Activated naive CD8-positive, alpha-beta T cell treated with anti-CD3 and anti-CD28 coated beads, Interleukin-2, amount 10 ng/mL, durations not matched to agents 7 days and 5 days (primary cell): Measurements from ENCODE around the gene GPX2. TPM values are rescaled to one million over a fixed set of nuclear protein-coding genes. Genes with fewer than 3 reads are reported as not detected.

ENCODE experiments used
- ATAC-seq: fragments of 150-1000 bp; cut with Tn5 transposase; one replicate; pipeline ENCODE4 v1.10.0; 2021; ENCODE audit warnings: low read depth, moderate library complexity
- POLR2A ChIA-PET: fragments of 350-600 bp; sonication (Branson Sonifier 250); formaldehyde crosslinking; loops from one replicate; lab custom pipeline; 2021; ENCODE audit warnings: antibody characterized with exemption; lab: Charles Lee
- DNase-seq: peaks from one replicate; pipeline ENCODE4 v3.0.0; 2021
- H3K27ac Mint-ChIP-seq: one replicate; pipeline ENCODE4 v1.8.0; 2022; ENCODE audit warnings: mild to moderate bottlenecking, mixed read lengths
- H3K27me3 Mint-ChIP-seq: one replicate; pipeline ENCODE4 v1.8.0; 2022; ENCODE audit warnings: mild to moderate bottlenecking, moderate library complexity, mixed read lengths
- H3K36me3 Mint-ChIP-seq: one replicate; pipeline ENCODE4 v1.8.0; 2021; ENCODE audit warnings: mild to moderate bottlenecking, mixed read lengths
- H3K4me1 Mint-ChIP-seq: one replicate; pipeline ENCODE4 v1.8.0; 2021; ENCODE audit warnings: mixed read lengths
- H3K4me3 Mint-ChIP-seq: one replicate; pipeline ENCODE4 v1.8.0; 2022; ENCODE audit warnings: mild to moderate bottlenecking, moderate library complexity, mixed read lengths
- H3K9me3 Mint-ChIP-seq: one replicate; pipeline ENCODE4 v1.8.0; 2021; ENCODE audit warnings: mixed read lengths
- total RNA-seq, 2 experiments: library from RNA; stranded (reverse); gene quantifications; one replicate each; pipeline ENCODE4 v1.2.3, GENCODE V29; 2021

Gene GPX2
- not detected for total RNA-seq

DNA sequence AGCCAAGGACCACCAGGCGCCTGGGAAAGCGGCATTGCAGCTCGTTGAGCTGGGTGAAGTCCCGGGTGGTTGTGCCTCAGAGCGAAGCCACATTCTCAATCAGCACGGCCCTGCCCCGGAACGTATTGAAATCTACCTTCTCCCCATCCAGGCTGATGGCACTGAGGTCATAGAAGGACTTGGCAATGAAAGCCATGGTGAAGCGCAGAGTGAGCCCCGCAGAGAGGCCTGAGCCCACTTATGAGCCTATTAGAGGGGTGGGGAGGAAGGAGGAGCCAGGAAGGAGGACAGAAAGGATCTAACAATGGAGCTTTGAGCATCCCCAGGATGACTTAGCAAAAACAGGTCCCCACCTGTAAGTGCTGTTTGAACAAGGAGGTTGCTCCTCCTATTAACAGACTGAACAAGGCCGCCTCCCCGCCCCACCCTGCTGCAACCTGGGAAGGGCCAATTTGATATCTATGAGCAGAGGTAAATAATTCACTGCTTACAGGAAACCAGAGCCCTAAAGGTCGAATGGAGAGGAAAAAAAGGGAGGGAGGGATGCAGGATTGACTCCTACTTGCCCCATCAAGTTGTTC, at the start of gene GPX2:
Gene GPX2, minus strand, starts transcription at position 215 of the 581 bp plus-strand sequence. Its CDS starts 19 bp downstream, at position 196.
- peaks cover 34% of the 10 kb centered on the region for H3K36me3 Mint-ChIP-seq
- DNase-seq = no peak

DNA sequence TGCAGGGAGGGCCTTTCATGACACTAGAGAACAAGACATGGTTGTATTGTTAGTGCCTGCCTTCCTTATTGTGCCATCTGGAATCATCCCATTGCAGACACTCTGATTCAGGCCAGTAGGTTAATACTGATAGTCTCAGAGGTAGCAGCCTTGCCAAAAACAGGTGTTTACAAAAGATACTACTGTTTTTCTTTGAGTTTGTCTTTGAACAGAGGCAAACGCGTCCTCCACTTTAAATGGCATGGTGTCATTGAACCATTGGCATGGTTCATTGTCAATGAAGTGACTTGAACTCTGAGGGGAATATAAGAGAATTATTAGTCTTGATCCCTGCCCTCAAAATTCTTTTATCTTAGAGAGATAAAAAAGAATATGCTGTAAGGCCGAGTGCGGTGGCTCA, 48.4 kb upstream of the GPX2 start:
- no peaks in the 10 kb centered on the region for H3K9me3 Mint-ChIP-seq
- ATAC-seq (no peak), DNase-seq (no peak)
- peaks cover 8% of the 10 kb centered on the region for H3K36me3 Mint-ChIP-seq
- H3K27me3 Mint-ChIP-seq = peaks cover 2% of the 10 kb centered on the region
- POLR2A ChIA-PET = interaction anchor here (0.7 to 0.9 kb wide), 2 partner anchors 10 to 76 kb away, joined by 3 read pairs; partner anchors contain the start of gene CHURC1
- no peak overlapping the region for H3K4me3 Mint-ChIP-seq
- no peak overlapping the region for H3K27ac Mint-ChIP-seq
- H3K4me1 Mint-ChIP-seq = peaks cover 32% of the 10 kb centered on the region

More for the DNA sequence above, at the start of gene GPX2:
- Mint-ChIP-seq H3K4me3 (no peak within 1 kb of the TSS), H3K27me3 (no peaks in the 10 kb centered on the region), H3K27ac (peak within 1 kb of the TSS; percentile 50), H3K4me1 (peaks cover 39% of the 10 kb centered on the region), H3K9me3 (no peaks in the 10 kb centered on the region)
- no peak for ATAC-seq
- POLR2A ChIA-PET = interaction anchor here (0.7 kb wide), 1 partner anchor 15 kb away, joined by 3 read pairs; no protein-coding TSS in a partner anchor

DNA sequence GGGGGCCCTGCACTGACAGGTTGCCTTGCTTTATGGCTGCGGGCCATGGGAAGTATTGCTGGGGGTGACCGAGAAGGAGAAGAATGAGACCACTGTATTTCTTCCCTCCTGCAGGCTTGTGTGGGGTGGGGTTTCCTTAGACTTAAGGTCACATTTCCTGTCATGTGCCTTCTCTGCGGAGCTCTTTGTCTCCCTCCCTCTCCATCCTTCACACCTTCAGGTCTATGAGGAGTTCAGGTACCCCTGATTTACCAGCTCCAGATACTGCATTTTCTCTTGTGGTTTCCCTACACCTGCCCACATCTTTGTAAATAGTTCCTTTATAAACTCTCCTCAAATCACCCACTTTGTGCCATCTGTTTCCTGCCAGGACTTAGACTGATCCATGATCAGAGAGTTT, 47.8 kb upstream of the GPX2 start:
- ATAC-seq (no peak), DNase-seq (no peak)
- Mint-ChIP-seq H3K36me3 (peaks cover 8% of the 10 kb centered on the region), H3K4me3 (peak overlapping the region; percentile 60), H3K9me3 (no peaks in the 10 kb centered on the region), H3K27me3 (peaks cover 6% of the 10 kb centered on the region), H3K27ac (peak overlapping the region; percentile 81), H3K4me1 (peaks cover 34% of the 10 kb centered on the region)
- POLR2A ChIA-PET = interaction anchor here (0.7 to 0.9 kb wide), 2 partner anchors 10 to 76 kb away, joined by 3 read pairs; partner anchors contain the start of gene CHURC1

DNA sequence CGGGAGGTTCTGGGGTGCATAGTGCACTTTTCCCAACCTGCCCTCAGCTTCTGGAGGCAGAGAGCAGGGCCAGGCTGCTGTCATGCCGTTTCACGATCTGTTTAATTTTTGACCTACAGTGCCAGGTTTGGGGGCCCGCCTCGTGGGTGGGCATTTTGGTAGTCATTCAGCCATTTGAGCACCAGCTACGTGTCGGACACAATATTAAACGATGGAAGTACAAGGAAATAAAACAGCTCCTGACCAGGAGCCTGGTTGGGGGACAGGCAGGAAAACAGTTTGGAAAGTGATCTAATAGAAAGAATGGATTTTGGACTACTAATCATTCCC, 44.9 kb upstream of the GPX2 start:
- H3K9me3 Mint-ChIP-seq = no peaks in the 10 kb centered on the region
- H3K4me3 Mint-ChIP-seq = peak overlapping the region; percentile 97
- DNase-seq = no peak
- no peak for ATAC-seq
- peaks cover 36% of the 10 kb centered on the region for H3K4me1 Mint-ChIP-seq
- POLR2A ChIA-PET = interaction anchor here (1.5 kb wide), 3 partner anchors 33 to 115 kb away, joined by 5 read pairs; partner anchors contain the start of genes CHURC1 and MAX
- peaks cover 8% of the 10 kb centered on the region for H3K36me3 Mint-ChIP-seq
- peak overlapping the region; percentile 97 for H3K27ac Mint-ChIP-seq
- H3K27me3 Mint-ChIP-seq = peaks cover 19% of the 10 kb centered on the region

DNA sequence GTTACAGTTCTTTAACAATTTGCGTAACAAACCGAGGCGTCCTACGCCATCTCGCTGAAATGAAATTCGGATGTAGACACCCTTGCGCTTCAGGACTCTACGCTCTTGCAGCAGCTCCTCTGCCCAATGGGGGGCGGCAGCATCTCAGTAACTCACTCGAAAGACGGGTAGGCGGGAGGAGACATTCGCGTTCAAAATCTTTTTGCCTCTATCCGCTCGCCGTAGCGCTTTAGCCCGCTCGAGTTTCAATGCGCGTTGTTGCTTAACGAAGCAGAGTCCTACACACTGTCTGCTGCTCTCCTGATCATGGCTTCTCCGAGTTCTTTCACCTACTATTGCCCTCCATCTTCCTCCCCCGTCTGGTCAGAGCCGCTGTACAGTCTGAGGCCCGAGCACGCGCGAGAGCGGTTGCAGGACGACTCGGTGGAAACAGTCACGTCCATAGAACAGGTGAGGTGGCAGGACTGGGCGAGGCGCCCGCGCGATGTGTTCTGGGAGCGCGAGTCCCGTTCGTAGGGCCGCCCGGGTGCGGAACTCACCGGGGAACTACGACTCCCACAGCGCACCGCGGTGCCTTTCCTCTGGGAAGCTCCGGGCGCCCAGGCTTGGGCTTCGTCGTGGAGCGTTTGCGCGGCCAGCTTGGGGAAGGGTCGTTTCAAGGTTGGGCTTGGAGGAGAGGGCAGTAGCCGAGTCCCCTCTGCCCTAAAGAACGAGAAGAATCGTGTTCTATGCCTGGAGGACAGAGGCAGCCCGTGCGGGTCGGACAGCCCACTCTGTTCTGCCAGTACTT, 44.3 kb upstream of the GPX2 start, which contains the start of gene FNTB:
Gene FNTB, plus strand, starts transcription at position 248 of the 790 bp plus-strand sequence. Its CDS starts 59 bp downstream, at position 307.
- Mint-ChIP-seq H3K4me1 (peaks cover 36% of the 10 kb centered on the region), H3K9me3 (no peaks in the 10 kb centered on the region), H3K36me3 (peaks cover 8% of the 10 kb centered on the region), H3K27me3 (peaks cover 19% of the 10 kb centered on the region), H3K4me3 (peak within 1 kb of the TSS; percentile 97), H3K27ac (peak within 1 kb of the TSS; percentile 97)
- peak; percentile 96 for ATAC-seq
- peak; percentile 93 for DNase-seq
- POLR2A ChIA-PET = interaction anchor here (0.6 to 1.5 kb wide), 4 partner anchors 33 to 425 kb away, joined by 3 to 5 read pairs (median 5); partner anchors contain the start of genes CHURC1 and MAX

DNA sequence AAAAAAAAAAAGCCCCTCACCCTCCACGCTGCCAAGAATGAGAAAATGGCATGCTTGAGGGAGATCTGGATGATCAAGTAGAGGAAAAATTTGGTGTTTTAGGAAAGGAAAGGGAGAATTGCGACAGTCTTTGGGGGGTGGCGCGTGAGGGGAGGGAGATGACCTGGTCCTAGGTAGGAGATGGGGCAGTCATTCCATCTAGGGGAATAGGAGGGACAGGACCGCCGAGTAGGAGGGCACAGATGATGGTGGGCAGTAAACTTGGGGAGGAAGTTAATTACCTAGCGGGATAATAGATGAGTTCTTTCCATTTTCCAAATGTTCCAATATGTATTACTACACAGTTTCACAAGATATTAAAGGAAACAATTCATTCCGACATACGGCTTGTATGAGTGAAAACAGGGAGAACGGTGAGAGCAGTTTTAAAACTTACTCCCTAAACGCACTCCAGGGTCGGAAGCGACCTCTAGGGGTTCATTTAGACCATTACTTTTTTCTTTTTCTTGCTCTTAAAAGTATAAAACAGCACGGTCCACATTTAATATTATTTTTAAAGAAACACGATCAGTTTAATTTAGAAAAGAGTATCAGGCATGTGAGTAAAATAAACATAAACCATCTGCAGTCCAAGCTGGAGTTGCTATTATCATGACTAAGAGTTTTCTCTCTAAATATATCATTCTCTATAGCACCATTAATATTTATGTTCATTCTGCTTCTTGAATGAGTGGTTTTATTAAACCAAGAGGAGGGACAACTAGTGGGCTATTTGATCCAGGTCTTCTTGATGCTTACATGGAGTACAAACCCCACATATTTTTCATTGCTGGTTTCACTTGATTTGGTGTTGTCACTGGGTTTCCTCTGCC, 41.1 kb upstream of the GPX2 start:
- peaks cover 22% of the 10 kb centered on the region for H3K27me3 Mint-ChIP-seq

DNA sequence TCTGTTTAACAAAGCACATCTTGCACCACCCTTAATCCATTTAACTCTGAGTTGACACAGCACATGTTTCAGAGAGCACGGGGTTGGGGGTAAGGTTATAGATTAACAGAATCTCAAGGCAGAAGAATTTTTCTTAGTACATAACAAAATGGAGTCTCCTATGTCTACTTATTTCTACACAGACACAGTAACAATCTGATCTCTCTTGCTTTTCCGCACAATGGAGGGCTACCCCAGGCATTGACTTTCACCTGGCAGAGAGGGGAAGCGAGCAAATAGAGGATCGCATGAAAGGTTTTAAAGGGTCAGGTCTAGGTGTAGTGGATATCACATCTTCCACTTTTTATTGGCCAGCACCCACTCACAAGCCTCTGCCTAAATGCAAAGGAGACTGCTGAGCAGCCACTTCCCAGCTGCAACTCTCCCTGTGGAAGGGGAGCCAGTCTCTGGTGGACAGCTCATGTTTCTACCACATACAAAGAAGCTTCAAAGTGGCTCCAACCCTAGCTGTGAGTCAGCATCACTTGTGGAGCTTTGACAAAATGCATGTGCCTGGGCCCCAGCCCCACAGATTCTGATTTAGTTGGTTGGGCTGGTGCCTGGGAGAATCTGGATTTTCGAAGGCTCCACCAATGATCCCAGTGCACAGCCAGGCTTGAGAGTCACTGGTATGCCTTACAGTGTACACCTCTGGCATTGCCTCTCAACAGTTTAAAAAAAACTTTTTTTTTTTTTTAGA, 37.0 kb upstream of the GPX2 start:
- ATAC-seq (no peak), DNase-seq (no peak)
- Mint-ChIP-seq H3K4me3 (no peak overlapping the region), H3K27me3 (peaks cover 22% of the 10 kb centered on the region), H3K36me3 (no peaks in the 10 kb centered on the region), H3K9me3 (no peaks in the 10 kb centered on the region), H3K4me1 (peaks cover 9% of the 10 kb centered on the region), H3K27ac (no peak overlapping the region)
- POLR2A ChIA-PET = no interaction called here

More for the DNA sequence above, 41.1 kb upstream of the GPX2 start:
- POLR2A ChIA-PET = interaction anchor here (0.7 kb wide), 1 partner anchor 27 kb away, joined by 3 read pairs; no protein-coding TSS in a partner anchor
- Mint-ChIP-seq H3K4me1 (peaks cover 19% of the 10 kb centered on the region), H3K4me3 (peak overlapping the region; percentile 48), H3K27ac (no peak overlapping the region), H3K9me3 (no peaks in the 10 kb centered on the region), H3K36me3 (peaks cover under 1% of the 10 kb centered on the region)
- no peak for ATAC-seq
- no peak for DNase-seq

DNA sequence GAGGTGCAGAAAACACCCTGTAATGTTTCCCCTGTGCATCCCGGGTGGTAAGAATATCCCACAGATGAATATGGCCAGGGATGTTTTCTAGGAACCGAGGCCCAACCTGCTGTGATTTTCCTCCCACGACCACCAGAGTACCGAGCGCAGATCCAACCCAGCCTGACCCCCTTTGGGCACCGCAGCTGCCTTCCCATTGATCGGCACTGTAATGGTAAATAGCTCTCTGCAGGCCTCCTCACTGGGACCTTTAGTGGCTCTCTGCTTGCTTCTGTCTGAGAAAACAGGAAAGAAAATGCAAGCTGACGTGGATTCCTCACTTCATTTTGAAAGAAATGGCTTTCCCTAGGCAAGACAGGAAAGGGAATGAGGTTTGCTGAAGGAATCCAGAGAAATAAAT, 32.0 kb upstream of the GPX2 start:
- H3K27ac Mint-ChIP-seq = no peak overlapping the region
- no peak for ATAC-seq
- no peaks in the 10 kb centered on the region for H3K36me3 Mint-ChIP-seq
- peaks cover 4% of the 10 kb centered on the region for H3K4me1 Mint-ChIP-seq
- H3K27me3 Mint-ChIP-seq = peaks cover 20% of the 10 kb centered on the region
- H3K4me3 Mint-ChIP-seq = no peak overlapping the region
- no peak for DNase-seq
- H3K9me3 Mint-ChIP-seq = no peaks in the 10 kb centered on the region
- POLR2A ChIA-PET = interaction anchor here (0.8 kb wide), 1 partner anchor 358 kb away, joined by 3 read pairs; no protein-coding TSS in a partner anchor

DNA sequence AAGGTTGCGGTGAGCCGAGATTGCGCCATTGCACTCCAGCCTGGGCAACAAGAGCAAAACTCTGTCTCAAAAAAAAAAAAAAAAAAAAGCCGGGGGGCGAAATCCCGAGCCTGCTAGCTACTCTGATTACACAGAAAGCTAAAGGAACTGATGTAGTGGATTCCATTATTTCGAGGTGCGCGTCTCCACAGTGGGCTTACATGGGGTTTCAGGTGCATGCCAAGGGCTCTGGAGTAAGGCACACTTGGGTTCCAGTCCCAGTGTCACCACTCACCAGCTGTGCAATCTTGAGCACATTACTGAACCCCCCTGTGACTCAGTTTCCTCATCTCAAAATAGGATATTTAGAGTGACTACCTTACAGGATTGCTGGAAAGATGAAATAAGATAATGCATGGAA, 31.3 kb upstream of the GPX2 start:
- Mint-ChIP-seq H3K36me3 (no peaks in the 10 kb centered on the region), H3K27me3 (peaks cover 20% of the 10 kb centered on the region), H3K4me1 (peaks cover 4% of the 10 kb centered on the region), H3K27ac (no peak overlapping the region), H3K9me3 (no peaks in the 10 kb centered on the region), H3K4me3 (no peak overlapping the region)
- POLR2A ChIA-PET = no interaction called here
- DNase-seq = no peak
- ATAC-seq = no peak

DNA sequence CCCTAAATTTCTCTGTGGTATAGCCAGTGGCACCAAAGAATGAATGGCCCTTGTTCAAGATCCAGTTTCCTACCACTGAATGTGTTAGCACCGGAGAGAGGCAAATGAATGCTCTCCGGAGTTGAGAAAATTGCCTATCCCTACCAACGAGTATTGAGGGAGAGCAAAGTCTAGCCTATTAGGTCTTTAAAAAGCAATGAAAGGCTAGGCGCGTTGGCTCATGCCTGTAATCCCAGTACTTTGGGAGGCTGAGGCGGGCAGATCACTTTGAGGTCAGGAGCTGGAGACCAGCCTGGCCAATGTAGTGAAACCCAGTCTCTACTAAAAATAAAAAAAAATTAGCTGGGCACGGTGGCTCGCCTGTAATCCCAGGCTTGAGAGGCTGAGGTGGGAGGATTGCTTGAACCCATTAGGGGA, 30.5 kb upstream of the GPX2 start:
- no peaks in the 10 kb centered on the region for H3K9me3 Mint-ChIP-seq
- H3K4me3 Mint-ChIP-seq = peak overlapping the region; percentile 82
- H3K4me1 Mint-ChIP-seq = peaks cover 8% of the 10 kb centered on the region
- no peaks in the 10 kb centered on the region for H3K36me3 Mint-ChIP-seq
- ATAC-seq (no peak), DNase-seq (no peak)
- H3K27ac Mint-ChIP-seq = no peak overlapping the region
- H3K27me3 Mint-ChIP-seq = peaks cover 17% of the 10 kb centered on the region
- POLR2A ChIA-PET = no interaction called here

DNA sequence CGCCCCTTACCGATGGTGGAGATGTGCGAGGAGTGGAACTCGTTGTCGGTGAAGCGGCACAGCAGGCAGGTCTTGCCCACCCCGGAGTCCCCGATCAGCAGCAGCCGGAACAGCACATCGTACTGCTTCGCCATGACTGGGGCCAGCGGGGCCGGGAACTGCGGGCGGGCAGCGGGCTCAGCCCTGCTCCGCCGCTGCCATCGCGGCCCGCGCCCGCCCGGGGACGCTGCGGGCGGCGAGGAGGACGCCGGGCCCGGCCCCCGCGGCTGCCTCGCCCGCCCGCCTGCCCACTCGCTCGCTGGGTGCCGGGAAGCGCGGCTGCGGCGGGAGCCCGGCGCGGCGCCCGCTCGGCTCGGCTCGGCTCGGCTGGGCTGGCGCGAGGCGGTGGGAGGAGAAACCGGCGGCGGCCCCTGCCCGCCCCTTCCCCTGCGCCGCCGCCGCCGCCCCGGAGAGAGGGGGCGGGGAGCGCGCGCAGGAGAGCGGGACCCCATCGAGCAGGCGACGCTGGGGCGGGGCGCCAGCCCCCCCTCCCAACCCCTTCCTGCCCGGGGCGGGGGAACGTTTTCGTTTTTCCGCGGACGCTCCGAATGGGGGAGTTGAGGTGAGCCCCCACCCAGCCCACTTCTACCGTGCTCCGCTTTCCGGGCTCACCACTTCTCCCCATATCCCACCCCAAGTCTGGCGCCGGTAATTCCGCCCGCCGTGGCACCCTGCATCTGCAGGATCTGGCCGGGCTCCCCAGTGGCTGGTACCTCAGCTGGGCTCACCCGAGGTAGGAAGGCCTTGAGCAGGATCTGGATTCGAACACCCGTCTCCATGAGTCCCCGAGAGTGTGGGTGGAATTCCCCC, 29.6 kb upstream of the GPX2 start, which contains the start of gene RAB15:
Gene RAB15, minus strand, starts transcription at position 394 of the 849 bp plus-strand sequence. Its CDS starts 260 bp downstream, at position 134.
- Mint-ChIP-seq H3K4me1 (peaks cover 10% of the 10 kb centered on the region), H3K36me3 (no peaks in the 10 kb centered on the region), H3K27me3 (peaks cover 16% of the 10 kb centered on the region), H3K27ac (peak within 1 kb of the TSS; percentile 61), H3K4me3 (peak within 1 kb of the TSS; percentile 82), H3K9me3 (no peaks in the 10 kb centered on the region)
- DNase-seq (peak; percentile 69), ATAC-seq (peak; percentile 75)
- POLR2A ChIA-PET = no interaction called here
